Keratinocyte (primary cell): ENCODE data around the gene TMEM40. TPM values are rescaled to one million over a fixed set of nuclear protein-coding genes. Genes with fewer than 3 reads are reported as not detected.

ENCODE experiments used
- DNase-seq: peaks from one replicate; pipeline ENCODE4 v3.0.0-alpha.2; 2011; ENCODE audit warnings: low read depth, missing footprints, low spot score
- FAIRE-seq: peaks from 2 replicates; lab custom pipeline; 2011; peaks lifted over from hg19 to GRCh38; lab: Jason Lieb, UNC
- H2AFZ ChIP-seq: 2 replicates; pipeline ENCODE4 v1.6.0; 2012; ENCODE audit warnings: low read length, control low read depth, inconsistent platforms; ENCODE audit not compliant: control insufficient read depth
- H3K27ac ChIP-seq: 2 replicates; pipeline ENCODE4 v1.5.1; 2011; ENCODE audit warnings: low read length; ENCODE audit not compliant: control insufficient read depth, insufficient read depth
- H3K27me3 ChIP-seq: 3 replicates; pipeline ENCODE4 v1.6.0; 2011; ENCODE audit warnings: low read length; ENCODE audit not compliant: control insufficient read depth, insufficient read depth; ENCODE audit errors: extremely low read depth
- H3K36me3 ChIP-seq, 2 experiments: 2 replicates in 1 of 2; 3 replicates in 1 of 2; pipeline ENCODE4 v1.5.1; 2011; ENCODE audit warnings: low read length in 2 of 2, mild to moderate bottlenecking in 1 of 2; ENCODE audit not compliant: control insufficient read depth in 2 of 2, insufficient read depth in 2 of 2; ENCODE audit errors: extremely low read depth in 1 of 2
- H3K4me1 ChIP-seq: 3 replicates; pipeline ENCODE4 v1.5.1; 2011; ENCODE audit warnings: low read length; ENCODE audit not compliant: control insufficient read depth, insufficient read depth; ENCODE audit errors: extremely low read depth
- H3K4me2 ChIP-seq: 3 replicates; pipeline ENCODE4 v1.6.0; 2011; ENCODE audit warnings: low read depth, low read length; ENCODE audit not compliant: control insufficient read depth, insufficient read depth; ENCODE audit errors: extremely low read depth
- H3K4me3 ChIP-seq, 3 experiments: fragments of 200-600 bp in 1 of 3; sonication (generic) in 1 of 3; 2 replicates in 2 of 3; 3 replicates in 1 of 3; pipeline ENCODE4 v1.5.1; 2011 to 2016; ENCODE audit warnings: low read length in 3 of 3, mild to moderate bottlenecking in 3 of 3, control low read depth in 2 of 3, inconsistent platforms in 1 of 3, low read depth in 1 of 3, mixed read lengths in 1 of 3, mixed run types in 1 of 3, moderate library complexity in 1 of 3; ENCODE audit not compliant: control insufficient read depth in 2 of 3, insufficient read depth in 2 of 3; ENCODE audit errors: extremely low read depth in 1 of 3
- H3K79me2 ChIP-seq: 2 replicates; pipeline ENCODE4 v1.6.0; 2012; ENCODE audit warnings: low read length; ENCODE audit not compliant: control insufficient read depth, insufficient read depth
- H3K9ac ChIP-seq: 3 replicates; pipeline ENCODE4 v1.6.0; 2011; ENCODE audit warnings: low read length; ENCODE audit not compliant: control insufficient read depth, insufficient read depth; ENCODE audit errors: extremely low read depth
- H3K9me1 ChIP-seq: 3 replicates; pipeline ENCODE4 v1.6.0; 2011; ENCODE audit warnings: low read length; ENCODE audit not compliant: control insufficient read depth, insufficient read depth; ENCODE audit errors: extremely low read depth
- H3K9me3 ChIP-seq: 2 replicates; pipeline ENCODE4 v1.5.1; 2012; ENCODE audit warnings: low read depth, low read length; ENCODE audit not compliant: control insufficient read depth
- H4K20me1 ChIP-seq: 3 replicates; pipeline ENCODE4 v1.6.0; 2011; ENCODE audit warnings: low read length; ENCODE audit not compliant: control insufficient read depth, insufficient read depth; ENCODE audit errors: extremely low read depth
- EZH2 ChIP-seq: IDR thresholded peaks from one replicate; pipeline ENCODE4 v1.6.1; 2012; ENCODE audit warnings: inconsistent platforms, mild to moderate bottlenecking, low read length, moderate library complexity
- dilution Hi-C: fragments of 300-500 bp; cut with MboI; formaldehyde crosslinking; loops from one replicate; pipeline ENCODE4 v1.7.0; 2020; ENCODE audit warnings: low sequenced_read_pairs; ENCODE audit not compliant: extremely low pct_ligation_motif_present
- polyA plus RNA-seq, 5 experiments: library from polyadenylated mRNA; depleted of rRNA in 3 of 5; stranded (reverse) in 3 of 5; stranded (forward) in 1 of 5; unstranded in 1 of 5; fragments of >200 nt; gene quantifications; 1 replicate in 1 of 5; 2 replicates in 3 of 5; 3 replicates in 1 of 5; pipeline versions ENCODE4 v1.2.1 to v1.2.3, GENCODE V29; 2011 to 2012; ENCODE audit warnings: missing spikeins in 2 of 5, low read depth in 1 of 5, low replicate concordance in 1 of 5
- TF ChIP-seq, protein P1 (sequence below), 3 experiments: IDR thresholded peaks in 1 of 3; conservative IDR thresholded peaks in 1 of 3; optimal IDR thresholded peaks in 1 of 3; 2 replicates in 2 of 3; 3 replicates in 1 of 3; pipeline versions ENCODE3 to v1.5.1; 2011; ENCODE audit warnings: low read length in 3 of 3, mild to moderate bottlenecking in 3 of 3, moderate library complexity in 2 of 3, control low read depth in 1 of 3, inconsistent platforms in 1 of 3; ENCODE audit not compliant: insufficient read depth in 2 of 3; ENCODE audit errors: extremely low read depth in 1 of 3

TMEM40 gene
- polyA plus RNA-seq, 1 donor (not counting 4 experiments of a cell fraction or from before 2014, with no cell fraction given) = 311 TPM

DNA sequence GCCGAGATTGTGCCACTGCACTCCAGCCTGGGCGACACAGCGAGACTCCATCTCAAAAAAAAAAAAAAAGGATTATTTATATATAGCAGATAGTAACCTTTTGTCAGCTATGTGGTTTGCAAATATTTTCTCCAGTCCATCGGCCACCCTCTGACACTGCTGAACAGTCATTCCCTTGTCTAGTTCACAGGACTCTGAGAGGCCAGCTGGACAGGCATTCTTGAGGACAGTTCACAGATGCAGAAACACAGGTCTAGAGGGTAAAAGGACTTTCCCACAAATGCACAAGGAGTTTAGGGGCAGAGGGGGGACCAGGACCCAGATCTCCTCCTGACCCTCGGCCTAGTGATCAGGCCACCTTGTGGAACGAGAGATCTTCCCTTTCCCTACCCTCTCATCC is 7.5 kb upstream of the TMEM40 start:
- no peaks in the 10 kb centered on the region for H3K9me3 ChIP-seq
- H3K9me1 ChIP-seq = no peaks in the 10 kb centered on the region
- peaks cover 11% of the 10 kb centered on the region for H3K4me1 ChIP-seq
- no peaks in the 10 kb centered on the region for H3K36me3 ChIP-seq
- no peak overlapping the region for H3K4me2 ChIP-seq
- FAIRE-seq (no peak), DNase-seq (no peak)
- no peak for TF ChIP-seq EZH2
- TF ChIP-seq, protein P1, sequence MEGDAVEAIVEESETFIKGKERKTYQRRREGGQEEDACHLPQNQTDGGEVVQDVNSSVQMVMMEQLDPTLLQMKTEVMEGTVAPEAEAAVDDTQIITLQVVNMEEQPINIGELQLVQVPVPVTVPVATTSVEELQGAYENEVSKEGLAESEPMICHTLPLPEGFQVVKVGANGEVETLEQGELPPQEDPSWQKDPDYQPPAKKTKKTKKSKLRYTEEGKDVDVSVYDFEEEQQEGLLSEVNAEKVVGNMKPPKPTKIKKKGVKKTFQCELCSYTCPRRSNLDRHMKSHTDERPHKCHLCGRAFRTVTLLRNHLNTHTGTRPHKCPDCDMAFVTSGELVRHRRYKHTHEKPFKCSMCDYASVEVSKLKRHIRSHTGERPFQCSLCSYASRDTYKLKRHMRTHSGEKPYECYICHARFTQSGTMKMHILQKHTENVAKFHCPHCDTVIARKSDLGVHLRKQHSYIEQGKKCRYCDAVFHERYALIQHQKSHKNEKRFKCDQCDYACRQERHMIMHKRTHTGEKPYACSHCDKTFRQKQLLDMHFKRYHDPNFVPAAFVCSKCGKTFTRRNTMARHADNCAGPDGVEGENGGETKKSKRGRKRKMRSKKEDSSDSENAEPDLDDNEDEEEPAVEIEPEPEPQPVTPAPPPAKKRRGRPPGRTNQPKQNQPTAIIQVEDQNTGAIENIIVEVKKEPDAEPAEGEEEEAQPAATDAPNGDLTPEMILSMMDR (optimal IDR thresholded peaks at IDR 0.05 in 1 of 3, IDR thresholded peaks at IDR 0.05 in 1 of 3, conservative IDR thresholded peaks at IDR 0.05 in 1 of 3; ENCODE audit: extremely low read depth in 1 of 3, insufficient read depth in 2 of 3, low read length in 3 of 3) = no peak
- no peak overlapping the region for H3K27ac ChIP-seq
- no peaks in the 10 kb centered on the region for H3K27me3 ChIP-seq
- H3K79me2 ChIP-seq = no peaks in the 10 kb centered on the region
- dilution Hi-C loops = no loop called here
- H3K4me3 ChIP-seq = no peak overlapping the region
- no peak overlapping the region for H3K9ac ChIP-seq
- no peak overlapping the region for H2AFZ ChIP-seq
- H4K20me1 ChIP-seq = no peaks in the 10 kb centered on the region

DNA sequence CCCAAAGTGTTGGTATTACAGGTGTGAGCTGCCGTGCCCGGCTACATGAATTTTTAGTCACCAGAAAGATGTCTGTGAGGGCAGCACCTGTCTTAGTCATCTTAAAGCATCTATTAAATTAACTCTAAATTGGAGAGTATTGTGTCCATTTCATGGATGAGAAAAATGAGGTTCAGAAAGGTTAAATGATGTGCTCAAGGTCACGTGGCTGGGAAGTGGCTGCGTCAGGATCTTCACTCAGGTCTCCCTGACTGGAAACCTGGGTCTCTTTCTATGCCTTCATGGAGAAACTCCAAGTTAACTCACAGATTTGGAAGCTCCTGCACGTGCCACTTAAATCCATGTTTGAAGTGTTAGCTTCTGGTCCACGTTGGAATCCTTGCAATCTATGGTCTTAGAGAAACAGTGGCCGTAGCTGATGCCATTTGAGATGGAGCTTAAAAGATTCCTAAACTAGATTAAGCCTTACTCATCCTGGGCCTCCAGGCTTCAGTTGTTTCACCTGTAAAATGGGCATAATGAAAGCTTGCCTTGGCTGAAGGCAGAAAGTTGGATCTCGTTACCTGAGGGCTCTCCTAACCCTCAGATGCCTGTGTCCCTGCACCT is 5.2 kb upstream of the TMEM40 start:
- no peak overlapping the region for H3K4me2 ChIP-seq
- no peak overlapping the region for H3K4me3 ChIP-seq
- H3K79me2 ChIP-seq = no peaks in the 10 kb centered on the region
- H3K27ac ChIP-seq = peak overlapping the region; percentile 72
- H3K9me1 ChIP-seq = no peaks in the 10 kb centered on the region
- dilution Hi-C loops = no loop called here
- no peak overlapping the region for H3K9ac ChIP-seq
- DNase-seq (no peak), FAIRE-seq (no peak)
- no peak for TF ChIP-seq EZH2
- TF ChIP-seq, protein P1 (optimal IDR thresholded peaks at IDR 0.05 in 1 of 3, IDR thresholded peaks at IDR 0.05 in 1 of 3, conservative IDR thresholded peaks at IDR 0.05 in 1 of 3; ENCODE audit: extremely low read depth in 1 of 3, insufficient read depth in 2 of 3, low read length in 3 of 3) = no peak
- no peaks in the 10 kb centered on the region for H3K36me3 ChIP-seq
- no peaks in the 10 kb centered on the region for H3K27me3 ChIP-seq
- H3K4me1 ChIP-seq = peaks cover 27% of the 10 kb centered on the region
- no peaks in the 10 kb centered on the region for H3K9me3 ChIP-seq
- no peaks in the 10 kb centered on the region for H4K20me1 ChIP-seq
- H2AFZ ChIP-seq = no peak overlapping the region
